SK-N-SH treated with all-trans-retinoic acid at 6 μM for 48 hours (cell line): ENCODE results near the gene TRIM75.

Source experiments
- ATAC-seq: fragments of 200-7000 bp; cut with Tn5 transposase; 3 replicates; pipeline ENCODE4 v1.9.1; 2020; ENCODE audit warnings: mild to moderate bottlenecking, moderate library complexity
- BACH2 ChIP-seq: fragments of 250-450 bp; sonication (Bioruptor Pico); IDR thresholded peaks from 2 replicates; pipeline ENCODE4 v1.9.0; 2021; ENCODE audit warnings: mild to moderate bottlenecking, borderline replicate concordance
- ESRRG ChIP-seq: fragments of 250-450 bp; sonication (Bioruptor Pico); IDR thresholded peaks from 2 replicates; pipeline ENCODE4 v1.6.1; 2021; ENCODE audit warnings: mild to moderate bottlenecking
- GLIS3 ChIP-seq: fragments of 250-450 bp; sonication (Bioruptor Pico); IDR thresholded peaks from 2 replicates; pipeline ENCODE4 v1.5.0; 2020; ENCODE audit warnings: mild to moderate bottlenecking, moderate library complexity
- ISL1 ChIP-seq: fragments of 250-450 bp; sonication (Bioruptor Pico); IDR thresholded peaks from 2 replicates; pipeline ENCODE4 v2.1.2; 2022; ENCODE audit warnings: mild to moderate bottlenecking, moderate library complexity
- OSR1 ChIP-seq: fragments of 250-450 bp; sonication (Bioruptor Pico); IDR thresholded peaks from 2 replicates; pipeline ENCODE4 v1.8.0; 2022; ENCODE audit warnings: moderate library complexity, mild to moderate bottlenecking, inconsistent platforms
- PPARA ChIP-seq: fragments of 250-450 bp; sonication (Bioruptor Pico); IDR thresholded peaks from 2 replicates; pipeline ENCODE4 v1.5.0; 2020; ENCODE audit warnings: mild to moderate bottlenecking, borderline replicate concordance
- RARB ChIP-seq: fragments of 250-450 bp; sonication (Bioruptor Pico); IDR thresholded peaks from 2 replicates; pipeline ENCODE4 v1.8.0; 2021; ENCODE audit warnings: mild to moderate bottlenecking, moderate library complexity
- SNAI2 ChIP-seq: fragments of 250-450 bp; sonication (Bioruptor Pico); IDR thresholded peaks from 2 replicates; pipeline ENCODE4 v1.5.0; 2020; ENCODE audit warnings: mild to moderate bottlenecking, moderate library complexity
- TOX ChIP-seq: fragments of 250-450 bp; sonication (Bioruptor Pico); IDR thresholded peaks from 2 replicates; pipeline ENCODE4 v1.8.0; 2021; ENCODE audit warnings: mild to moderate bottlenecking, moderate library complexity, borderline replicate concordance
- ZFP3 ChIP-seq: fragments of 250-450 bp; sonication (Bioruptor Pico); IDR thresholded peaks from 2 replicates; pipeline ENCODE4 v1.5.0; 2020; ENCODE audit warnings: mild to moderate bottlenecking, moderate library complexity
- ZNF565 ChIP-seq: fragments of 450-650 bp; formaldehyde crosslinking; conservative IDR thresholded peaks from 2 replicates; pipeline ENCODE4 v1.5.0; 2020; ENCODE audit warnings: low read depth, mild to moderate bottlenecking, moderate library complexity
- ZNF70 ChIP-seq: fragments of 450-650 bp; formaldehyde crosslinking; IDR thresholded peaks from 2 replicates; pipeline ENCODE4 v1.5.0; 2020; ENCODE audit warnings: mild to moderate bottlenecking, moderate library complexity
- ZNF8 ChIP-seq: fragments of 450-650 bp; formaldehyde crosslinking; IDR thresholded peaks from 2 replicates; pipeline ENCODE4 v1.5.0; 2020; ENCODE audit warnings: mild to moderate bottlenecking, moderate library complexity
- TF ChIP-seq, protein P1 (sequence below): fragments of 250-450 bp; sonication (Bioruptor Pico); IDR thresholded peaks from 2 replicates; pipeline ENCODE4 v1.8.0; 2021; ENCODE audit warnings: low read depth, mild to moderate bottlenecking, moderate library complexity, borderline replicate concordance
- TF ChIP-seq, protein P2 (sequence below): fragments of 250-450 bp; sonication (Bioruptor Pico); IDR thresholded peaks from 2 replicates; pipeline ENCODE4 v1.5.1; 2021; ENCODE audit warnings: mild to moderate bottlenecking, moderate library complexity
- TF ChIP-seq, protein P3 (sequence below): fragments of 250-450 bp; sonication (Bioruptor Pico); IDR thresholded peaks from 2 replicates; pipeline ENCODE4 v1.5.1; 2020; ENCODE audit warnings: low read depth, mild to moderate bottlenecking, moderate library complexity
- TF ChIP-seq, protein P4 (sequence below): fragments of 250-450 bp; sonication (Bioruptor Pico); IDR thresholded peaks from 2 replicates; pipeline ENCODE4 v1.5.0; 2020; ENCODE audit warnings: mild to moderate bottlenecking, moderate library complexity
- TF ChIP-seq, protein P5 (sequence below): fragments of 250-450 bp; sonication (Bioruptor Pico); IDR thresholded peaks from 2 replicates; pipeline ENCODE4 v1.8.0; 2020; ENCODE audit warnings: mild to moderate bottlenecking, moderate library complexity, borderline replicate concordance

The TRIM75 gene

DNA sequence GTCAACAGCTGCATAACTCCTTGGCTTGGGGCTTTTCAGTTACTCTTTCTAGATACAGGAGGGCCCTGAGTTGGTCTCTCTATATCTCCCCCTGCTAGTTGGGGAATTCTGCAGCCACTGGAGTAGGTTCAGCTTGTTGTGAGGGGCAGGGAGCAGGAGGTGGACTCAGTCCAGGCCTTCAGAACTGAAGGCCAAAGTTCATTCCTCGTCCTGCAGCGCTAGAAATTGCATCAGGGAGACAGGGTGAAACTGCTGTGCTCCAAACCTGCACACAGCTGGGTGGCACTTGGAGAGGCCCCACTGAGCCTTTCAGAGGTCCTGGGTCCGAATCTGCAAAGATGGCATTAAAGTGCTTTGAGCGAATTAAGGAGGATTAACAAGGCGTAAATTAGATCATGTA is 46.8 kb upstream of the TRIM75 start:
- ATAC-seq = no peak

DNA sequence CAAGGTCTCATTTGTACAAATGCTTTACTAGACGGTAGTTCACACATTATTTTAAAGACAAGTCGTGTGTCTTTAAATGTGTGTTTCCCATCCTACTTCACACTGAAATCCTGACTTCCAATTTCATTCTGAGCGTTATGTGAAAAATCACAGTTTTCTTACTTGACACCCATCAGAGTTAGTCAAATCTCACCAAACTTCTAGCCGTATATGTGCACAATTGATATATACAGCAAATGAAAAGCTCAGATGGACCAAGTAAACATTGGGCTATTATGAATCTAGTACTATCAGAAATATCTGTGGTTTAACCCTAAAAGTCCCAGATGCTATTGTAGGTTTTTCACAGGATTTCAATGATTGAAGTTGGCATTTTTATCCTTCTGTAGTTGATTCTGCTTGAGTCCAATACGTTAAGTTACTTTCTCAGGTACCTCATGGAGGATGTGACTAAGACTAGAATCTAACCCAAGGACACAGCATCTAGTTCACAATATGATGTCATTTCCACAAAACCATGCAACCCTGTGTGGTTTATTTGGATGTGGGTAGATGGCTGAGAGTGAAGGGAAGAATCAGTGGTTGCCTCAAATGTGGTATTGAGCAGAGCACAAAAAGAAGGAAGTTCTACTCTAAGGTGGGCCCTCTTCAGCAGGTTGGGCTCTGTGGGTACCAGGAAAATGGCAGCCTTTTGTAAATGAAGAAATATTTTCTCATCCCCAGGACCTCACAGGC is 44.0 kb upstream of the TRIM75 start:
- no peak for ATAC-seq
- TF ChIP-seq SNAI2 (no peak), ZNF70 (no peak), ZNF8 (CRISPR knock-in tag) (no peak), TOX (no peak), ZNF565 (no peak), PPARA (CRISPR knock-in tag) (no peak), GLIS3 (no peak), ZFP3 (CRISPR knock-in tag) (no peak), RARB (no peak)
- TF ChIP-seq, protein P1, sequence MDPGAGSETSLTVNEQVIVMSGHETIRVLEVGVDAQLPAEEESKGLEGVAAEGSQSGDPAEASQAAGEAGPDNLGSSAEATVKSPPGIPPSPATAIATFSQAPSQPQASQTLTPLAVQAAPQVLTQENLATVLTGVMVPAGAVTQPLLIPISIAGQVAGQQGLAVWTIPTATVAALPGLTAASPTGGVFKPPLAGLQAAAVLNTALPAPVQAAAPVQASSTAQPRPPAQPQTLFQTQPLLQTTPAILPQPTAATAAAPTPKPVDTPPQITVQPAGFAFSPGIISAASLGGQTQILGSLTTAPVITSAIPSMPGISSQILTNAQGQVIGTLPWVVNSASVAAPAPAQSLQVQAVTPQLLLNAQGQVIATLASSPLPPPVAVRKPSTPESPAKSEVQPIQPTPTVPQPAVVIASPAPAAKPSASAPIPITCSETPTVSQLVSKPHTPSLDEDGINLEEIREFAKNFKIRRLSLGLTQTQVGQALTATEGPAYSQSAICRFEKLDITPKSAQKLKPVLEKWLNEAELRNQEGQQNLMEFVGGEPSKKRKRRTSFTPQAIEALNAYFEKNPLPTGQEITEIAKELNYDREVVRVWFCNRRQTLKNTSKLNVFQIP = no peak
- TF ChIP-seq, protein P2, sequence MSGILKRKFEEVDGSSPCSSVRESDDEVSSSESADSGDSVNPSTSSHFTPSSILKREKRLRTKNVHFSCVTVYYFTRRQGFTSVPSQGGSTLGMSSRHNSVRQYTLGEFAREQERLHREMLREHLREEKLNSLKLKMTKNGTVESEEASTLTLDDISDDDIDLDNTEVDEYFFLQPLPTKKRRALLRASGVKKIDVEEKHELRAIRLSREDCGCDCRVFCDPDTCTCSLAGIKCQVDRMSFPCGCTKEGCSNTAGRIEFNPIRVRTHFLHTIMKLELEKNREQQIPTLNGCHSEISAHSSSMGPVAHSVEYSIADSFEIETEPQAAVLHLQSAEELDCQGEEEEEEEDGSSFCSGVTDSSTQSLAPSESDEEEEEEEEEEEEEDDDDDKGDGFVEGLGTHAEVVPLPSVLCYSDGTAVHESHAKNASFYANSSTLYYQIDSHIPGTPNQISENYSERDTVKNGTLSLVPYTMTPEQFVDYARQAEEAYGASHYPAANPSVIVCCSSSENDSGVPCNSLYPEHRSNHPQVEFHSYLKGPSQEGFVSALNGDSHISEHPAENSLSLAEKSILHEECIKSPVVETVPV = no peak
- TF ChIP-seq, protein P3, sequence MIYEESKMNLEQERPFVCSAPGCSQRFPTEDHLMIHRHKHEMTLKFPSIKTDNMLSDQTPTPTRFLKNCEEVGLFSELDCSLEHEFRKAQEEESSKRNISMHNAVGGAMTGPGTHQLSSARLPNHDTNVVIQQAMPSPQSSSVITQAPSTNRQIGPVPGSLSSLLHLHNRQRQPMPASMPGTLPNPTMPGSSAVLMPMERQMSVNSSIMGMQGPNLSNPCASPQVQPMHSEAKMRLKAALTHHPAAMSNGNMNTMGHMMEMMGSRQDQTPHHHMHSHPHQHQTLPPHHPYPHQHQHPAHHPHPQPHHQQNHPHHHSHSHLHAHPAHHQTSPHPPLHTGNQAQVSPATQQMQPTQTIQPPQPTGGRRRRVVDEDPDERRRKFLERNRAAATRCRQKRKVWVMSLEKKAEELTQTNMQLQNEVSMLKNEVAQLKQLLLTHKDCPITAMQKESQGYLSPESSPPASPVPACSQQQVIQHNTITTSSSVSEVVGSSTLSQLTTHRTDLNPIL (CRISPR knock-in tag) = no peak

More for the DNA sequence above, 46.8 kb upstream of the TRIM75 start:
- TF ChIP-seq TOX (no peak), ESRRG (CRISPR knock-in tag) (no peak), ZNF8 (CRISPR knock-in tag) (no peak), ISL1 (CRISPR knock-in tag) (no peak)
- TF ChIP-seq, protein P4, sequence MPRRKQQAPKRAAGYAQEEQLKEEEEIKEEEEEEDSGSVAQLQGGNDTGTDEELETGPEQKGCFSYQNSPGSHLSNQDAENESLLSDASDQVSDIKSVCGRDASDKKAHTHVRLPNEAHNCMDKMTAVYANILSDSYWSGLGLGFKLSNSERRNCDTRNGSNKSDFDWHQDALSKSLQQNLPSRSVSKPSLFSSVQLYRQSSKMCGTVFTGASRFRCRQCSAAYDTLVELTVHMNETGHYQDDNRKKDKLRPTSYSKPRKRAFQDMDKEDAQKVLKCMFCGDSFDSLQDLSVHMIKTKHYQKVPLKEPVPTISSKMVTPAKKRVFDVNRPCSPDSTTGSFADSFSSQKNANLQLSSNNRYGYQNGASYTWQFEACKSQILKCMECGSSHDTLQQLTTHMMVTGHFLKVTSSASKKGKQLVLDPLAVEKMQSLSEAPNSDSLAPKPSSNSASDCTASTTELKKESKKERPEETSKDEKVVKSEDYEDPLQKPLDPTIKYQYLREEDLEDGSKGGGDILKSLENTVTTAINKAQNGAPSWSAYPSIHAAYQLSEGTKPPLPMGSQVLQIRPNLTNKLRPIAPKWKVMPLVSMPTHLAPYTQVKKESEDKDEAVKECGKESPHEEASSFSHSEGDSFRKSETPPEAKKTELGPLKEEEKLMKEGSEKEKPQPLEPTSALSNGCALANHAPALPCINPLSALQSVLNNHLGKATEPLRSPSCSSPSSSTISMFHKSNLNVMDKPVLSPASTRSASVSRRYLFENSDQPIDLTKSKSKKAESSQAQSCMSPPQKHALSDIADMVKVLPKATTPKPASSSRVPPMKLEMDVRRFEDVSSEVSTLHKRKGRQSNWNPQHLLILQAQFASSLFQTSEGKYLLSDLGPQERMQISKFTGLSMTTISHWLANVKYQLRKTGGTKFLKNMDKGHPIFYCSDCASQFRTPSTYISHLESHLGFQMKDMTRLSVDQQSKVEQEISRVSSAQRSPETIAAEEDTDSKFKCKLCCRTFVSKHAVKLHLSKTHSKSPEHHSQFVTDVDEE = no peak
- TF ChIP-seq, protein P2 = no peak
- TF ChIP-seq, protein P5, sequence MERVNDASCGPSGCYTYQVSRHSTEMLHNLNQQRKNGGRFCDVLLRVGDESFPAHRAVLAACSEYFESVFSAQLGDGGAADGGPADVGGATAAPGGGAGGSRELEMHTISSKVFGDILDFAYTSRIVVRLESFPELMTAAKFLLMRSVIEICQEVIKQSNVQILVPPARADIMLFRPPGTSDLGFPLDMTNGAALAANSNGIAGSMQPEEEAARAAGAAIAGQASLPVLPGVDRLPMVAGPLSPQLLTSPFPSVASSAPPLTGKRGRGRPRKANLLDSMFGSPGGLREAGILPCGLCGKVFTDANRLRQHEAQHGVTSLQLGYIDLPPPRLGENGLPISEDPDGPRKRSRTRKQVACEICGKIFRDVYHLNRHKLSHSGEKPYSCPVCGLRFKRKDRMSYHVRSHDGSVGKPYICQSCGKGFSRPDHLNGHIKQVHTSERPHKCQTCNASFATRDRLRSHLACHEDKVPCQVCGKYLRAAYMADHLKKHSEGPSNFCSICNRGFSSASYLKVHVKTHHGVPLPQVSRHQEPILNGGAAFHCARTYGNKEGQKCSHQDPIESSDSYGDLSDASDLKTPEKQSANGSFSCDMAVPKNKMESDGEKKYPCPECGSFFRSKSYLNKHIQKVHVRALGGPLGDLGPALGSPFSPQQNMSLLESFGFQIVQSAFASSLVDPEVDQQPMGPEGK = no peak
- TF ChIP-seq, protein P1 = no peak
- TF ChIP-seq, all 23 proteins: peak for 0

DNA sequence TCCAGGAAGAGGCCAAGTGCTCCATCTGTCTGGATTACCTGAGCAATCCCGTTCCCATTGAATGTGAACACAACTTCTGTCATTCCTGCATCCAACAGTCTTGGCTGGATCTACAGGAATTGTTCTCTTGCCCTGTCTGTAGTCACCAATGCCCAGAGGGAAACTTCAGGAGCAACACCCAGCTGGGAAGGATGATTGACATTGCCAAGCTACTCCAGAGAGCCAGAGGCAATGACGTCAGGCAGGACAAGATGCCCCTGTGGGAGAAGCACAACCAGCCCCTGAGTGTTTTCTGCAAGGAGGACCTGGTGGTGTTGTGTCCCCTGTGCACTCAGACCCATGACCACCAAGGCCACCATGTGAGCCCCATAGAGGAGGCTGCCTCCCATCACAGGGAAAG is 43.2 kb upstream of the TRIM75 start:
- ATAC-seq = no peak
- TF ChIP-seq PPARA (CRISPR knock-in tag) (no peak), OSR1 (CRISPR knock-in tag) (no peak), BACH2 (no peak)
- TF ChIP-seq, protein P1 = no peak
- TF ChIP-seq, protein P4 = no peak
